ENCODE data around the gene DPF1. TPM values are rescaled to one million over a fixed set of nuclear protein-coding genes. Genes with fewer than 3 reads are reported as not detected.

DPF1 gene
- total RNA-seq, result 3.2 and 3.4 TPM in 2 replicates

GRCh38 chr19:38224014-38224862 is at the start of gene DPF1:
Gene DPF1 (minus strand): TSS chr19:38224222. CDS start chr19:38224142, 80 bp downstream.
- H3K4me1 Mint-ChIP-seq (ENCODE audit: low read depth), result peaks cover 14% of the 10 kb centered on the region
- H3K4me3 Mint-ChIP-seq (ENCODE audit: low read depth), result peak within 1 kb of the TSS; percentile 78
- H3K9me3 Mint-ChIP-seq, result no peaks in the 10 kb centered on the region
- peak within 1 kb of the TSS; percentile 48 for H3K27ac Mint-ChIP-seq
- peak; percentile 49 for DNase-seq (ENCODE audit: low spot score)
- H3K36me3 Mint-ChIP-seq (ENCODE audit: low read depth), result no peaks in the 10 kb centered on the region
- intact Hi-C loops (cut with micrococcal nuclease), result loop anchor here (5.0 kb wide), 1 partner anchor 322 kb away; no protein-coding TSS in a partner anchor
- H3K27me3 Mint-ChIP-seq (ENCODE audit: low read depth), result peaks cover 46% of the 10 kb centered on the region

- Mint-ChIP-seq H3K4me1 (ENCODE audit: low read depth) (peaks cover 13% of the 10 kb centered on the region), H3K9me3 (no peaks in the 10 kb centered on the region), H3K4me3 (ENCODE audit: low read depth) (no peak overlapping the region), H3K27ac (no peak overlapping the region), H3K27me3 (ENCODE audit: low read depth) (no peaks in the 10 kb centered on the region), H3K36me3 (ENCODE audit: low read depth) (peaks cover 11% of the 10 kb centered on the region)
- intact Hi-C loops (cut with micrococcal nuclease), result no loop called here
- DNase-seq (ENCODE audit: low spot score), result no peak
Observed at GRCh38 chr19:38273499-38273898, 49.5 kb upstream of the DPF1 start.

- H3K27me3 Mint-ChIP-seq (ENCODE audit: low read depth), result no peaks in the 10 kb centered on the region
- peak overlapping the region; percentile 39 for H3K27ac Mint-ChIP-seq
- no peak overlapping the region for H3K4me3 Mint-ChIP-seq (ENCODE audit: low read depth)
- H3K4me1 Mint-ChIP-seq (ENCODE audit: low read depth), result peaks cover 37% of the 10 kb centered on the region
- no peaks in the 10 kb centered on the region for H3K9me3 Mint-ChIP-seq
- peaks cover 14% of the 10 kb centered on the region for H3K36me3 Mint-ChIP-seq (ENCODE audit: low read depth)
- no peak for DNase-seq (ENCODE audit: low spot score)
- intact Hi-C loops (cut with micrococcal nuclease), result no loop called here
Observed at GRCh38 chr19:38270587-38271167, 46.7 kb upstream of the DPF1 start.

- Mint-ChIP-seq H3K27me3 (ENCODE audit: low read depth) (no peaks in the 10 kb centered on the region), H3K9me3 (no peaks in the 10 kb centered on the region), H3K36me3 (ENCODE audit: low read depth) (peaks cover 18% of the 10 kb centered on the region), H3K27ac (peak overlapping the region; percentile 3), H3K4me1 (ENCODE audit: low read depth) (peaks cover 50% of the 10 kb centered on the region), H3K4me3 (ENCODE audit: low read depth) (no peak overlapping the region)
- intact Hi-C loops (cut with micrococcal nuclease), result no loop called here
- no peak for DNase-seq (ENCODE audit: low spot score)
Observed at GRCh38 chr19:38268539-38268938, 44.5 kb upstream of the DPF1 start.

GRCh38 chr19:38267761-38268483 is 43.9 kb upstream of the DPF1 start:
- Mint-ChIP-seq H3K27ac (peak overlapping the region; percentile 21), H3K4me1 (ENCODE audit: low read depth) (peaks cover 55% of the 10 kb centered on the region), H3K27me3 (ENCODE audit: low read depth) (no peaks in the 10 kb centered on the region), H3K9me3 (no peaks in the 10 kb centered on the region), H3K36me3 (ENCODE audit: low read depth) (peaks cover 18% of the 10 kb centered on the region), H3K4me3 (ENCODE audit: low read depth) (no peak overlapping the region)
- intact Hi-C loops (cut with micrococcal nuclease), result no loop called here
- no peak for DNase-seq (ENCODE audit: low spot score)

- H3K4me3 Mint-ChIP-seq (ENCODE audit: low read depth), result peak overlapping the region; percentile 26
- intact Hi-C loops (cut with micrococcal nuclease), result no loop called here
- H3K27ac Mint-ChIP-seq, result peak overlapping the region; percentile 67
- peaks cover 58% of the 10 kb centered on the region for H3K4me1 Mint-ChIP-seq (ENCODE audit: low read depth)
- no peaks in the 10 kb centered on the region for H3K27me3 Mint-ChIP-seq (ENCODE audit: low read depth)
- DNase-seq (ENCODE audit: low spot score), result no peak
- peaks cover 18% of the 10 kb centered on the region for H3K36me3 Mint-ChIP-seq (ENCODE audit: low read depth)
- H3K9me3 Mint-ChIP-seq, result no peaks in the 10 kb centered on the region
Observed at GRCh38 chr19:38266981-38267597, 43.1 kb upstream of the DPF1 start.

GRCh38 chr19:38265921-38266429 is 42.0 kb upstream of the DPF1 start:
- Mint-ChIP-seq H3K36me3 (ENCODE audit: low read depth) (peaks cover 17% of the 10 kb centered on the region), H3K27ac (peak overlapping the region; percentile 97), H3K4me3 (ENCODE audit: low read depth) (peak overlapping the region; percentile 95), H3K9me3 (no peaks in the 10 kb centered on the region), H3K4me1 (ENCODE audit: low read depth) (peaks cover 58% of the 10 kb centered on the region), H3K27me3 (ENCODE audit: low read depth) (no peaks in the 10 kb centered on the region)
- DNase-seq (ENCODE audit: low spot score), result no peak
- intact Hi-C loops (cut with micrococcal nuclease), result loop anchor here (2.0 kb wide), 2 partner anchors 15 to 51 kb away; no protein-coding TSS in a partner anchor

GRCh38 chr19:38265213-38265861 is 41.3 kb upstream of the DPF1 start:
- Mint-ChIP-seq H3K4me1 (ENCODE audit: low read depth) (peaks cover 52% of the 10 kb centered on the region), H3K36me3 (ENCODE audit: low read depth) (peaks cover 14% of the 10 kb centered on the region), H3K9me3 (no peaks in the 10 kb centered on the region), H3K27ac (peak overlapping the region; percentile 97), H3K27me3 (ENCODE audit: low read depth) (no peaks in the 10 kb centered on the region), H3K4me3 (ENCODE audit: low read depth) (peak overlapping the region; percentile 95)
- intact Hi-C loops (cut with micrococcal nuclease), result loop anchor here (2.0 kb wide), 2 partner anchors 15 to 51 kb away; no protein-coding TSS in a partner anchor
- no peak for DNase-seq (ENCODE audit: low spot score)

- Mint-ChIP-seq H3K4me3 (ENCODE audit: low read depth) (peak within 1 kb of the TSS; percentile 95), H3K27me3 (ENCODE audit: low read depth) (no peaks in the 10 kb centered on the region), H3K9me3 (no peaks in the 10 kb centered on the region), H3K27ac (peak within 1 kb of the TSS; percentile 98), H3K36me3 (ENCODE audit: low read depth) (peaks cover 10% of the 10 kb centered on the region), H3K4me1 (ENCODE audit: low read depth) (peaks cover 47% of the 10 kb centered on the region)
- intact Hi-C loops (cut with micrococcal nuclease), result loop anchor here (1.0 to 2.0 kb wide), 3 partner anchors 8 to 52 kb away; partner anchors contain the start of gene PPP1R14A
- no peak for DNase-seq (ENCODE audit: low spot score)
Observed at GRCh38 chr19:38264486-38265212, 40.6 kb upstream of the DPF1 start, which contains the start of gene SPINT2. Gene SPINT2 (plus strand): TSS chr19:38264573. CDS start chr19:38264893, 320 bp downstream.

- Mint-ChIP-seq H3K4me1 (ENCODE audit: low read depth) (peaks cover 50% of the 10 kb centered on the region), H3K9me3 (no peaks in the 10 kb centered on the region), H3K27ac (peak overlapping the region; percentile 98), H3K27me3 (ENCODE audit: low read depth) (no peaks in the 10 kb centered on the region), H3K4me3 (ENCODE audit: low read depth) (peak overlapping the region; percentile 95), H3K36me3 (ENCODE audit: low read depth) (peaks cover 10% of the 10 kb centered on the region)
- intact Hi-C loops (cut with micrococcal nuclease), result loop anchor here (1.0 to 2.0 kb wide), 3 partner anchors 8 to 53 kb away; partner anchors contain the start of gene PPP1R14A
- DNase-seq (ENCODE audit: low spot score), result peak; percentile 75
Observed at GRCh38 chr19:38263689-38264485, 39.9 kb upstream of the DPF1 start.
